DOHH2 (cell line): ENCODE results near the gene LAMA2.

Experiments
- H3F3A ChIP-seq: fragments of 200-600 bp; sonication (generic), shearing (Covaris generic); 2 replicates; pipeline ENCODE4 v1.6.0; 2016; ENCODE audit warnings: antibody characterized with exemption, mild to moderate bottlenecking; ENCODE audit not compliant: control insufficient read depth, insufficient read depth
- H3K27ac ChIP-seq: fragments of 200-600 bp; sonication (generic); 2 replicates; pipeline ENCODE4 v1.5.1; 2014; ENCODE audit warnings: low read depth, mild to moderate bottlenecking, low read length, moderate library complexity
- H3K27me3 ChIP-seq: fragments of 200-600 bp; sonication (generic); 2 replicates; pipeline ENCODE4 v1.6.1; 2014; ENCODE audit warnings: mild to moderate bottlenecking, low read length, mixed read lengths; ENCODE audit not compliant: control insufficient read depth
- H3K36me3 ChIP-seq: fragments of 200-600 bp; sonication (generic); 2 replicates; pipeline ENCODE4 v1.6.1; 2014; ENCODE audit warnings: mild to moderate bottlenecking, low read length, moderate library complexity, mixed read lengths; ENCODE audit not compliant: control insufficient read depth
- H3K4me1 ChIP-seq: fragments of 200-600 bp; sonication (generic); 2 replicates; pipeline ENCODE4 v1.6.1; 2014; ENCODE audit warnings: mild to moderate bottlenecking, low read length, mixed read lengths; ENCODE audit not compliant: control insufficient read depth
- H3K4me2 ChIP-seq: fragments of 200-600 bp; sonication (generic); 2 replicates; pipeline ENCODE4 v1.6.0; 2014; ENCODE audit warnings: mild to moderate bottlenecking, low read length, moderate library complexity
- H3K4me3 ChIP-seq: fragments of 200-600 bp; sonication (generic); 2 replicates; pipeline ENCODE4 v1.5.1; 2014; ENCODE audit warnings: mild to moderate bottlenecking, low read length, mixed read lengths
- H3K79me2 ChIP-seq: fragments of 200-600 bp; sonication (generic); 2 replicates; pipeline ENCODE4 v1.6.1; 2014; ENCODE audit warnings: mild to moderate bottlenecking, low read length, mixed read lengths; ENCODE audit not compliant: control insufficient read depth
- H3K9me2 ChIP-seq: fragments of 200-600 bp; sonication (generic); replicated peaks from 2 replicates; pipeline ENCODE4 v1.6.1; 2014; ENCODE audit warnings: mild to moderate bottlenecking, low read length, mixed read lengths; ENCODE audit not compliant: control insufficient read depth
- H3K9me3 ChIP-seq: fragments of 200-600 bp; sonication (generic); 2 replicates; pipeline ENCODE4 v1.6.1; 2014; ENCODE audit warnings: antibody characterized with exemption, low read length, mixed read lengths; ENCODE audit not compliant: control insufficient read depth, insufficient read depth
- H4K20me1 ChIP-seq: fragments of 200-600 bp; sonication (generic); 2 replicates; pipeline ENCODE4 v1.6.0; 2014; ENCODE audit warnings: low read depth, mild to moderate bottlenecking, antibody characterized with exemption, low read length, moderate library complexity; ENCODE audit not compliant: control insufficient read depth, insufficient read depth
- EZH2phosphoT487 ChIP-seq: fragments of 200-600 bp; sonication (generic); IDR thresholded peaks from 2 replicates; pipeline ENCODE4 v1.6.1; 2017; ENCODE audit warnings: borderline replicate concordance, mild to moderate bottlenecking, antibody characterized with exemption, low read length, moderate library complexity, mixed read lengths
- TF ChIP-seq, protein P1 (sequence below): fragments of 200-600 bp; sonication (generic); IDR thresholded peaks from one replicate; pipeline ENCODE4 v1.5.1; 2014; ENCODE audit warnings: antibody characterized with exemption, mild to moderate bottlenecking, low read depth, low read length; ENCODE audit not compliant: poor library complexity, severe bottlenecking

LAMA2 gene

DNA sequence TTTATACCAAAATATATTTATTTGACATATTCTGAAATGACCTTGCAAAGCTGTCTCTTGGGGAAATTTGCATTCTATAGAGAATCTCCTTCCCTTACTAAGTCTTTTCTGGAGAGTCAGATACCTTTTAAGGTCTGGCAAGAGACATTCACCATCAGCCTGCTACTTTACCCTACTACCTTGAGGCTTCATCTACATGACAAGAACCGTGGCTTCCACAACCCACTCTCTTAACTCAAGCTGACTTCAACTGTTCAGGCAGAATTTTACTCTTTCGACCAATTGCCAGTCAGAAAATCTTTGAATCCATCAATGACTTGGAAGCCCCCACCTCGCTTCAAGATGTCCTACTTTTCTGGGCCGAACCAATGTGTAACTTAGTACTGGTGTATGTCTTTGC lies 314.2 kb downstream of the LAMA2 start:
- Histone ChIP-seq H3K36me3 (no peaks in the 10 kb centered on the region), H3F3A (no peaks in the 10 kb centered on the region), H3K9me3 (no peaks in the 10 kb centered on the region), H3K4me2 (no peak overlapping the region), H3K27ac (no peak overlapping the region), H3K4me3 (no peak overlapping the region), H3K9me2 (no peaks in the 10 kb centered on the region), H3K4me1 (no peaks in the 10 kb centered on the region), H3K27me3 (no peaks in the 10 kb centered on the region), H4K20me1 (no peaks in the 10 kb centered on the region), H3K79me2 (no peaks in the 10 kb centered on the region)
- TF ChIP-seq, protein P1, sequence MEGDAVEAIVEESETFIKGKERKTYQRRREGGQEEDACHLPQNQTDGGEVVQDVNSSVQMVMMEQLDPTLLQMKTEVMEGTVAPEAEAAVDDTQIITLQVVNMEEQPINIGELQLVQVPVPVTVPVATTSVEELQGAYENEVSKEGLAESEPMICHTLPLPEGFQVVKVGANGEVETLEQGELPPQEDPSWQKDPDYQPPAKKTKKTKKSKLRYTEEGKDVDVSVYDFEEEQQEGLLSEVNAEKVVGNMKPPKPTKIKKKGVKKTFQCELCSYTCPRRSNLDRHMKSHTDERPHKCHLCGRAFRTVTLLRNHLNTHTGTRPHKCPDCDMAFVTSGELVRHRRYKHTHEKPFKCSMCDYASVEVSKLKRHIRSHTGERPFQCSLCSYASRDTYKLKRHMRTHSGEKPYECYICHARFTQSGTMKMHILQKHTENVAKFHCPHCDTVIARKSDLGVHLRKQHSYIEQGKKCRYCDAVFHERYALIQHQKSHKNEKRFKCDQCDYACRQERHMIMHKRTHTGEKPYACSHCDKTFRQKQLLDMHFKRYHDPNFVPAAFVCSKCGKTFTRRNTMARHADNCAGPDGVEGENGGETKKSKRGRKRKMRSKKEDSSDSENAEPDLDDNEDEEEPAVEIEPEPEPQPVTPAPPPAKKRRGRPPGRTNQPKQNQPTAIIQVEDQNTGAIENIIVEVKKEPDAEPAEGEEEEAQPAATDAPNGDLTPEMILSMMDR = no peak
- no peak for TF ChIP-seq EZH2phosphoT487

DNA sequence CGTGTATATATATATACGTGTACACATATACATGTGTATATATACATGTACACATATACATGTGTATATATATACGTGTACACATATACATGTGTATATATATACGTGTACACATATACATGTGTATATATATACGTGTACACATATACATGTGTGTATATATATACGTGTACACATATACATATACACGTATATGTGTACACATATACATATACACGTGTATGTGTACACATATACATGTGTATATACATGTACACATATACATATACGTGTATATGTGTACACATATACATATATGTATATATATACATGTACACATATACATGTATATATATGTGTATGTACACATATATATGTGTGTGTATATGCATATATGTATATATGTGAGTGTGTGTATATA lies 317.2 kb downstream of the LAMA2 start:
- Histone ChIP-seq H3F3A (no peaks in the 10 kb centered on the region), H3K4me3 (no peak overlapping the region), H3K27me3 (no peaks in the 10 kb centered on the region), H3K4me2 (no peak overlapping the region), H3K9me2 (no peaks in the 10 kb centered on the region), H3K9me3 (no peaks in the 10 kb centered on the region), H3K4me1 (no peaks in the 10 kb centered on the region), H3K79me2 (no peaks in the 10 kb centered on the region), H3K27ac (no peak overlapping the region), H4K20me1 (no peaks in the 10 kb centered on the region), H3K36me3 (no peaks in the 10 kb centered on the region)
- no peak for TF ChIP-seq EZH2phosphoT487
- TF ChIP-seq, protein P1 = no peak

DNA sequence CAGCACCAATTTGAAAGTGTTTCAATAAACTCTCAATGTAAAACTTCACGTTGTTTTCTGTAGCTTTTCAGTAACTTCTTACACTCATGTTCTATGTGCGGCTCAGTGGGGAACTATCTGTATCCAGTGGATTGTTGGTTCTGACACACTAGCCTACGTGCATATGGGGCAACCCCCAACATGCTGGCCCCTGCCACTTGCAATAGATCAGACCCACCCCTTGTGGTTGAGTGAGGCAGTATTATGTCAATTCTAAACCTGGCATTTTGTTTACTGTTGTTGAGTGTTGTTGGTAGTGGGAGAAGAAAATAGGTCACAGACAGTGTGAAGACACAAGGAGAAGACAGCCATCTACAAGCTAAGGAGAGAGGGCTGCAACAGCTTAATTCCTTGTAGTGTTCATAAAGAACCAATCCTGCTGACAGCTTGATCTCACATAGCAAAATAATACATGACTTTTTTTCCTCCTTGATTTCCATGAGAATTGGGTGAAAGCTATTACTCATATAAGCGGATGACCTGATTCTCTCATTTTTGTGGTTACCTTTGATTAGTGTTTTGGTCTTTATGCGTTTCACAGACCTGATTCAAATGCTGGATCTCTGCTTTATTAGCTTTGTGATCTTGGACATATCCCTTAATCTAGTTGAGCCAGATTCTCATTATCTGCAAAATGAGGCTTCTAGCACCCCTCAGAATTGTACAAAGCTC lies 320.4 kb downstream of the LAMA2 start:
- no peaks in the 10 kb centered on the region for H3K9me2 ChIP-seq
- H3K79me2 ChIP-seq = no peaks in the 10 kb centered on the region
- H3K4me2 ChIP-seq = no peak overlapping the region
- H3K4me1 ChIP-seq = no peaks in the 10 kb centered on the region
- H4K20me1 ChIP-seq = no peaks in the 10 kb centered on the region
- no peak overlapping the region for H3K4me3 ChIP-seq
- TF ChIP-seq, protein P1 = no peak
- no peak for TF ChIP-seq EZH2phosphoT487
- H3K27ac ChIP-seq = no peak overlapping the region
- H3K36me3 ChIP-seq = no peaks in the 10 kb centered on the region
- H3F3A ChIP-seq = no peaks in the 10 kb centered on the region
- H3K9me3 ChIP-seq = no peaks in the 10 kb centered on the region
- H3K27me3 ChIP-seq = no peaks in the 10 kb centered on the region
